ENCODE results near the gene PAX3. TPM values are rescaled to one million over a fixed set of nuclear protein-coding genes. Genes with fewer than 3 reads are reported as not detected.
A peak's percentile ranks its signal among the peaks of the same experiment; 100 is the strongest.

The PAX3 gene
- total and polyA plus RNA-seq, 4 donors = not detected

- peak overlapping the region; percentile 44 to 79 for H3K9ac ChIP-seq (ENCODE audit: insufficient read depth in 1 of 2, low read length in 2 of 2)
- H3K9me3 ChIP-seq (ENCODE audit: control insufficient read depth in 4 of 4, insufficient read depth in 3 of 4, low read length in 3 of 4) = no peaks in the 10 kb centered on the region
- no peaks in the 10 kb centered on the region for H3K36me3 ChIP-seq (ENCODE audit: control insufficient read depth in 4 of 4, insufficient read depth in 4 of 4, low read length in 4 of 4)
- TF ChIP-seq, protein P1, sequence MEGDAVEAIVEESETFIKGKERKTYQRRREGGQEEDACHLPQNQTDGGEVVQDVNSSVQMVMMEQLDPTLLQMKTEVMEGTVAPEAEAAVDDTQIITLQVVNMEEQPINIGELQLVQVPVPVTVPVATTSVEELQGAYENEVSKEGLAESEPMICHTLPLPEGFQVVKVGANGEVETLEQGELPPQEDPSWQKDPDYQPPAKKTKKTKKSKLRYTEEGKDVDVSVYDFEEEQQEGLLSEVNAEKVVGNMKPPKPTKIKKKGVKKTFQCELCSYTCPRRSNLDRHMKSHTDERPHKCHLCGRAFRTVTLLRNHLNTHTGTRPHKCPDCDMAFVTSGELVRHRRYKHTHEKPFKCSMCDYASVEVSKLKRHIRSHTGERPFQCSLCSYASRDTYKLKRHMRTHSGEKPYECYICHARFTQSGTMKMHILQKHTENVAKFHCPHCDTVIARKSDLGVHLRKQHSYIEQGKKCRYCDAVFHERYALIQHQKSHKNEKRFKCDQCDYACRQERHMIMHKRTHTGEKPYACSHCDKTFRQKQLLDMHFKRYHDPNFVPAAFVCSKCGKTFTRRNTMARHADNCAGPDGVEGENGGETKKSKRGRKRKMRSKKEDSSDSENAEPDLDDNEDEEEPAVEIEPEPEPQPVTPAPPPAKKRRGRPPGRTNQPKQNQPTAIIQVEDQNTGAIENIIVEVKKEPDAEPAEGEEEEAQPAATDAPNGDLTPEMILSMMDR (IDR thresholded peaks at IDR 0.05; ENCODE audit: control extremely low read depth, extremely low read depth) = no peak
- no peak overlapping the region for H3K27ac ChIP-seq (ENCODE audit: low read depth in 1 of 2, low read length in 1 of 2)
- no peak overlapping the region for H3K4me3 ChIP-seq
- peaks cover 0 to 27% (median 4%) of the 10 kb centered on the region in 5 donors for H3K4me1 ChIP-seq (ENCODE audit: control insufficient read depth in 5 of 5, insufficient read depth in 5 of 5, low read length in 5 of 5)
- peak; percentile 73 to 78 (median 77) for DNase-seq
- WGBS, 2 donors = 20 to 22% methylated on average over 38 of the region's 38 CpGs
- H3K27me3 ChIP-seq (ENCODE audit: control insufficient read depth in 3 of 3, insufficient read depth in 3 of 3, low read length in 2 of 3) = peaks cover 2 to 30% (median 24%) of the 10 kb centered on the region in 3 donors
- ATAC-seq (ENCODE audit: insufficient read depth, low FRiP score) = no peak
Observed at GRCh38 chr2:222320436-222321395, 21.9 kb upstream of the PAX3 start.

DNA sequence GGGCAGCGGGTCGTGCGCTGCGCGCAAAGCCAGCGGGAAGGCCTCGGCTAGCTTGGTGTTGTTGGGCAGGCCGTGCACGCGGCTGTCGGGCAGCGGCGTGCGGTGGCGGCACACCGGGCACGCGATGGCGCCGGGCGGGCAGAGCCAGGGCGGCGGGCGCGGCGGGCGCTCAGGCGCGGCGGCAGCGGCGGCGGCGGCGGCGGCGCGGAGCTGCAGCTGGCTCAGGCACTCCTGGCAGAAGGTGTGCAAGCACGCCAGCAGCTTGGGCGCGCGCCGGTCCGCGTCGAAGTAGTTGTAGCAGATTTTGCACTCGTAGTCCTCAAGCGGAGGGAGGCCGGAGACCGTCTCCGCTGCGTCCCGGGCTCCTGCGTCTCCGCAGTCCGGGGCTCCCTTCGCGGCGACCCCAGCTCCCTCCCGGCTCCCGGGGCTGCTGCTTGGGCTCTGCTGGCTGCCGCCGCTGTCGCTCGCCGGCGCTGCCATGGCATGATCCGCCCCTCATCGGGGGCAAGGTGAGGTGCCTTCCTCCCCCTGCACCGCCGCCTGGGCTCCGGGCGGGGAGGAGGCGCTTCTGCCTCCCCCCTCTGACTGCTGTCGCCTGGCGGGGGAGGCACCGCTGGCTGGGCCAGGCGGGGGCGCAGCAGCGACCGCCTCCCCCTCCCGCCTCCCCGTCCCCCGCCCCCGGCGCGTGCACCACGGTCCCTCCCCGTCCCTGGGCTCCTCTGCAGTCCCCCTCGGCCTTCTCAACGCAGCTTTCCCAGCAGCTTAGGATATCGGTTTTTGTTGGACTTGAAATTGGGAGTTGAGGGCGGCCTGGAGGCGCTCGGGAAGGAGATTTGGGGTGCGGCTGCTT is 21.0 kb upstream of the PAX3 start:
- peaks cover 3 to 39% (median 28%) of the 10 kb centered on the region in 3 donors for H3K27me3 ChIP-seq (ENCODE audit: control insufficient read depth in 3 of 3, insufficient read depth in 3 of 3, low read length in 2 of 3)

DNA sequence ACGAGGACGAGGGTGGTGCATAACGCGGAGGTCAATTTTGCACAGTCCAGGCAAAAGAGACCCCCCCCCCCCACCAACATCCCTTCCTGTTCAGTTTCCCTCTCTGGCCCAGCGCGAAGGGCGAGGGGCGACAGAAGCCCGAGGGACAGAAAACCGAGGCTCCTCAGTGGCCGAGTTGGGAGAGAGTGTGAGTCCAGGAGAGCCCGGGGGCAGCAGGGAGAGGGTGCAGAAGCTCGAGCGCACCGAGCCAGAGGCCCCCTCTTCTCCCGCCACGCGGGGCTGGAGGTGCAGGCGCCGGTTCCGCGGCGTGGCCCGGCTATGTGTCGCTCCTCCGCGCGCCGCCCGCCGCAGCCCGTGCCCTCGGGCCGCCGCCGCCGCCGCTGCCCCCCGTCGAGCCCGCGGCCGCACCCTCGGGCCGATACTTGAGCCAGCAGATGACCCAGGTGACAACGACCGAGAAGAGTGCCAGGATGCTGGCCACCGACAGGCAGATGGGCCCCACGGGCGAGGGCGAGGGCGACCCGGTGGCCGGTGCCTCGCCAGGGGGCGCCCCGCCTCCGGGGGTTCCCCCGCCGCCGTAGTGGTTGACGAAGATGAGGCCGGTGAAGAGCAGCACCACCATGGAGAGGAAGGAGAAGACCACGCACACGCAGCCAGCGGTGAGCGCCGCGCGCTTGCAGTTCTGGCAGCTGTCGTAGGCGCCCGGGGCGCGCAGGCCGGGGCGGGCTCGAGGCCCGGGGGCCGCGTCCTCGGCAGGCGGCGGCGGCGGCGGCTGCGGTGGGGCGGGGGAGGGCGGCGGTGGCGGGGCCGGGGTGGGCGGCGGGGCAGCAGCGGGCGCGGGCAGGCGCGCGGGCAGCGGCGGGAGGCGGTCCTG is 20.2 kb upstream of the PAX3 start:
- no peak overlapping the region for H3K4me3 ChIP-seq
- TF ChIP-seq, protein P1 (IDR thresholded peaks at IDR 0.05; ENCODE audit: control extremely low read depth, extremely low read depth) = no peak
- H3K9me3 ChIP-seq (ENCODE audit: control insufficient read depth in 4 of 4, insufficient read depth in 3 of 4, low read length in 3 of 4) = no peaks in the 10 kb centered on the region
- peaks cover 5 to 48% (median 36%) of the 10 kb centered on the region in 3 donors for H3K27me3 ChIP-seq (ENCODE audit: control insufficient read depth in 3 of 3, insufficient read depth in 3 of 3, low read length in 2 of 3)
- DNase-seq = peak; percentile 50 to 68 (median 54)
- WGBS, 2 donors = 0 to 2% methylated on average over 46 to 104 of the region's 104 CpGs
- no peak overlapping the region for H3K9ac ChIP-seq (ENCODE audit: insufficient read depth in 1 of 2, low read length in 2 of 2)
- peaks cover 0 to 27% (median 4%) of the 10 kb centered on the region in 5 donors for H3K4me1 ChIP-seq (ENCODE audit: control insufficient read depth in 5 of 5, insufficient read depth in 5 of 5, low read length in 5 of 5)
- no peak for ATAC-seq (ENCODE audit: insufficient read depth, low FRiP score)
- H3K36me3 ChIP-seq (ENCODE audit: control insufficient read depth in 4 of 4, insufficient read depth in 4 of 4, low read length in 4 of 4) = no peaks in the 10 kb centered on the region
- no peak overlapping the region for H3K27ac ChIP-seq (ENCODE audit: low read depth in 1 of 2, low read length in 1 of 2)

More for the DNA sequence above, 21.0 kb upstream of the PAX3 start:
- Histone ChIP-seq H3K4me1 (ENCODE audit: control insufficient read depth in 5 of 5, insufficient read depth in 5 of 5, low read length in 5 of 5) (peaks cover 0 to 27% (median 4%) of the 10 kb centered on the region in 5 donors), H3K36me3 (ENCODE audit: control insufficient read depth in 4 of 4, insufficient read depth in 4 of 4, low read length in 4 of 4) (no peaks in the 10 kb centered on the region), H3K9ac (ENCODE audit: insufficient read depth in 1 of 2, low read length in 2 of 2) (peak overlapping the region in 1 of 2 donors; percentile 79), H3K9me3 (ENCODE audit: control insufficient read depth in 4 of 4, insufficient read depth in 3 of 4, low read length in 3 of 4) (no peaks in the 10 kb centered on the region), H3K4me3 (peak overlapping the region; percentile 19), H3K27ac (ENCODE audit: low read depth in 1 of 2, low read length in 1 of 2) (no peak overlapping the region)
- TF ChIP-seq, protein P1 (IDR thresholded peaks at IDR 0.05; ENCODE audit: control extremely low read depth, extremely low read depth) = no peak
- 0 to 2% methylated on average over 56 to 96 of the region's 96 CpGs for WGBS, 2 donors
- DNase-seq (peak; percentile 59 to 73 (median 71)), ATAC-seq (ENCODE audit: insufficient read depth, low FRiP score) (peak; percentile 16)
